Hepatic stellate cell (primary cell): ENCODE measurements around the gene C1GALT1.

Source experiments
- DNase-seq: peaks from one replicate; pipeline ENCODE4 v3.0.0; 2011; ENCODE audit warnings: low spot score

C1GALT1 gene

DNA sequence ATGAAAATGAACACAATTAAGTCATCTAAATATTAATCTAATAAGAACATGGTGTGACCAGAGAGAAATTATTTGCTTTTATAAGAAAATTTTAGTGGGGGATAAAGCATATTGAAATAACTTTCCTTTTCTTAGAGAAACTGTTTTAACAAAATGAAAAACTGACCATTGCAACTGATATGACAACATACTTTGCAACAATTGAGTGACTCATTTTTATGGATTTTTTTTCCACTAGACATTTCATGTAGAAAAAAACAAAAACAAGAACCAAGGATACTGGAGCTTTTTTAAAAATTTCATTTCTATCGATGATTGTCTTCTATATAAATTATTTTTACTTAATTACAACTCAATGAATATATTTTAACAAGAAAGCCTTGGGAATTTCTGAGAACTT, 90.0 kb downstream of the C1GALT1 start:
- no peak for DNase-seq

- DNase-seq = no peak
Measured at GRCh38 chr7:7274782-7275181, 92.4 kb downstream of the C1GALT1 start.

GRCh38 chr7:7276161-7276560, 93.8 kb downstream of the C1GALT1 start:
- no peak for DNase-seq

GRCh38 chr7:7290429-7291122, 108.2 kb downstream of the C1GALT1 start:
- DNase-seq = no peak

GRCh38 chr7:7292085-7292484, 109.7 kb downstream of the C1GALT1 start:
- no peak for DNase-seq

- DNase-seq = no peak
Measured at GRCh38 chr7:7292608-7293007, 110.3 kb downstream of the C1GALT1 start.

- DNase-seq = no peak
Measured at GRCh38 chr7:7293092-7293491, 110.7 kb downstream of the C1GALT1 start.

DNA sequence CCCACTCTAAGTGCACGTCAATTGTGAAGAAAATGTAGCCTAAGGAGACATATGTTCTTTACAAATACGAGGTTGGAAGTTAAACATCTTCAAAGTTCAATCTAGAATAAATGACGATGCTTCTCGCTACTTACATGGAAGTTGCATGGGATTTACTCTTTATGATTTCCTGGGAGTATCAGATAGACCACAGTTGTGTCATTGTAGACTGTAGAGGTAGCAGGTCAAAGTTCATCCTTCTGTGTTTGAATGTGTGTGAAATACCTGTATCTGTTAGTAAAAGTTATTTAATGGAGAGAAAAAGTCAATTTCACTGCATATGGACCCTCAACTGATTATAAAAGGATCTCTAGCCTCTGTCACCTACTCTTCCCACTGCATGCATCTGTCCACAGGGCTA, 112.6 kb downstream of the C1GALT1 start:
- no peak for DNase-seq
